ENCODE results near the gene PAWR.
A peak's percentile ranks its signal among the peaks of the same experiment; 100 is the strongest.
"Not testable (repeated sequence)": the region's sequence is repeated elsewhere in the genome, so short reads cannot be mapped to it uniquely, and the experiment has no call there.

Gene PAWR

GRCh38 chr12:79553863-79554574 is 136.7 kb downstream of the PAWR start:
- no peak for DNase-seq (ENCODE audit: low read depth, low spot score)
- H3K9ac ChIP-seq (ENCODE audit: insufficient read length), result no peak overlapping the region
- no peak overlapping the region for H3K4me3 ChIP-seq
- TF ChIP-seq FOXP2 (optimal IDR thresholded peaks at IDR 0.05; ENCODE audit: control extremely low read depth, extremely low read length, insufficient read depth) (no peak), EZH2 (IDR thresholded peaks at IDR 0.05) (no peak), POLR2AphosphoS5 (IDR thresholded peaks at IDR 0.05; ENCODE audit: borderline replicate concordance, low read depth, low read length) (no peak)
- H3K27ac ChIP-seq, result no peak overlapping the region
- peaks cover 46% of the 10 kb centered on the region for H3K36me3 ChIP-seq (ENCODE audit: insufficient read depth, low read length)
- H3K9me3 ChIP-seq (ENCODE audit: low read depth, low read length), result no peaks in the 10 kb centered on the region

DNA sequence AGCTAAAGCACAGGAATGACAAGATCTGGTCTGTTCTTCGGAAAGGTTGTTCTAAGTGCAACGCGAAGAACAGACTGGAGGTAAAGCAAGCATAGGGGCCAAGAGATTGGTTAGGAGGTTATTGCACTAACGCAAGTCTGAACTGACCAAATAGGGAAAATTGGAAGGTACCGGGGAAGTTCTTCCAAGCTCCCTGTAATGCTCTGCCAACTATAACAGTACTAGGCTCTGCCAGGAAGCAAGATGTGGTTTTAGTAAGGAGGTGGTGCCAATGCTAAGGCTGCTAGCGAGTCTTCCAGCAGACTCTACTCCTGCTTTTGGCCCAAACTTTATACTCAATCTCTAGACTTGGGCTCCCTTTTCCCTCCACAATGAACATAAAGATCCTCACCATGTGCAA is 138.6 kb downstream of the PAWR start:
- Histone ChIP-seq H3K9me3 (ENCODE audit: low read depth, low read length) (no peaks in the 10 kb centered on the region), H3K4me3 (no peak overlapping the region), H3K27ac (no peak overlapping the region), H3K9ac (ENCODE audit: insufficient read length) (no peak overlapping the region), H3K36me3 (ENCODE audit: insufficient read depth, low read length) (peaks cover 46% of the 10 kb centered on the region)
- DNase-seq (ENCODE audit: low read depth, low spot score), result no peak
- no peak for TF ChIP-seq POLR2AphosphoS5 (IDR thresholded peaks at IDR 0.05; ENCODE audit: borderline replicate concordance, low read depth, low read length)
- TF ChIP-seq EZH2 (IDR thresholded peaks at IDR 0.05), result no peak
- no peak for TF ChIP-seq FOXP2 (optimal IDR thresholded peaks at IDR 0.05; ENCODE audit: control extremely low read depth, extremely low read length, insufficient read depth)

GRCh38 chr12:79549531-79550271 is 141.1 kb downstream of the PAWR start:
- H3K36me3 ChIP-seq (ENCODE audit: insufficient read depth, low read length), result peaks cover 41% of the 10 kb centered on the region
- no peak overlapping the region for H3K9ac ChIP-seq (ENCODE audit: insufficient read length)
- H3K27ac ChIP-seq, result no peak overlapping the region
- TF ChIP-seq EZH2 (IDR thresholded peaks at IDR 0.05), result no peak
- TF ChIP-seq POLR2AphosphoS5 (IDR thresholded peaks at IDR 0.05; ENCODE audit: borderline replicate concordance, low read depth, low read length), result no peak
- TF ChIP-seq FOXP2 (optimal IDR thresholded peaks at IDR 0.05; ENCODE audit: control extremely low read depth, extremely low read length, insufficient read depth), result no peak
- no peak overlapping the region for H3K4me3 ChIP-seq
- DNase-seq (ENCODE audit: low read depth, low spot score), result no peak
- no peaks in the 10 kb centered on the region for H3K9me3 ChIP-seq (ENCODE audit: low read depth, low read length)

DNA sequence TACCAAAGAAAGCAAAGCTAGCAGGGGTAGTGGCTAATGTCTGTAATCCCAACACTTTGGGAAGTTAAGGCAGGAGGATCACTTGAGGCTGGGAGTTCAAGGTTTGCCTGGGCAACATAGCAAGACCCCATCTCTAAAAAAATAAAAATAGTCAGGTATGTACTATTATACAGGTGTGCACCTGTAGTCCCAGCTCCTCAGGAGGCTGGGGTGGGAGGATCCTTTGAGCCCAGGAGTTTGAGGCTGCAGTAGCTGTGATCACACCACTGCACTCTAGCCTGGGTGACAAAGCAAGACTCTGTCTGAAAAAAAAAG is 142.2 kb downstream of the PAWR start:
- peaks cover 30% of the 10 kb centered on the region for H3K36me3 ChIP-seq (ENCODE audit: insufficient read depth, low read length)
- TF ChIP-seq FOXP2 (optimal IDR thresholded peaks at IDR 0.05; ENCODE audit: control extremely low read depth, extremely low read length, insufficient read depth), result no peak

DNA sequence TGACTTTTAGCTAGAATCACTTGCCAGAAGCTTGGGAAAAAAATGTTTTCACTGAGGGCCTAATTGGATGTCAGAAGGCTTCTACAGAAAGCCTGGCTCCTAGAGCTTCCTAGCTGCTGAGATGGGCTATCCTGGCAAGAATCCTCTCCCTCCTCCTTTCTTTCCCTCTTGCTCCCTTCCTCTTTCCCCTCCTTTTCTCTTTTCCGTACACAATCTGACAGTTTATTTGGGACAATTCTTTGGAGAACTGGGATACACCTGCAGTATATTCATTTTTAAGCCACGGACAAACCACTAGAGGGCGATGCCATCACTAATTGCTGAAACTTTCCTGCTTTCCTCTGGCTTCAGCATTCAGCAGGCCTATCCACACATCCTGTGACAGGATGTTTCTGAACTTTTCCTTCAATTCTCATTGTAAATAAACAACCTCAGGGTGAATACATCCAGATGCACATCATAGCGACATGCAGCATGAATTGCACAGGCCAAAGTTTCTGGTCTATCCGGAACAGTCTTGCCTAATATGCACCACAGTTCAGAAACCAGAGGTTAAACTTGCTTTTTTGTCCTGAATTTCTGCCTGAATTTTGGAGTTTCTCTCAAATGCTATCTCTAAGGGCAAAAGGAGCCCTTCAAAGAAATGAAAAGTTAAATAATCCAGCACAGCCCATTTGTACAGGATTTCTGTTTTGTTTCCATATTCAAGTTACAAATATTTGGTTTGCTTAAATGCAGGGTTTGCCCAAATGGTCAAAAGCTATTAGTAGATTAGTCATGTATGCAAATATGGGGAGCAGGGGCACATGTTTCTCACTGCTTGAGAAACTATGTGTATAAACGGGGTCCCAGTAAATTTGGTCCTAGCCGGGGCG is 142.8 kb downstream of the PAWR start:
- TF ChIP-seq EZH2 (IDR thresholded peaks at IDR 0.05) (no peak), POLR2AphosphoS5 (IDR thresholded peaks at IDR 0.05; ENCODE audit: borderline replicate concordance, low read depth, low read length) (no peak), FOXP2 (optimal IDR thresholded peaks at IDR 0.05; ENCODE audit: control extremely low read depth, extremely low read length, insufficient read depth) (no peak)
- no peaks in the 10 kb centered on the region for H3K9me3 ChIP-seq (ENCODE audit: low read depth, low read length)
- H3K36me3 ChIP-seq (ENCODE audit: insufficient read depth, low read length), result peaks cover 25% of the 10 kb centered on the region
- H3K4me3 ChIP-seq, result no peak overlapping the region
- no peak overlapping the region for H3K9ac ChIP-seq (ENCODE audit: insufficient read length)
- peak overlapping the region; percentile 50 for H3K27ac ChIP-seq
- no peak for DNase-seq (ENCODE audit: low read depth, low spot score)

More for the DNA sequence above, 142.2 kb downstream of the PAWR start:
- Histone ChIP-seq H3K9me3 (ENCODE audit: low read depth, low read length) (no peaks in the 10 kb centered on the region), H3K4me3 (no peak overlapping the region), H3K27ac (no peak overlapping the region; the same call in 1 of the 2 replicates), H3K9ac (ENCODE audit: insufficient read length) (no peak overlapping the region)
- DNase-seq (ENCODE audit: low read depth, low spot score), result no peak

DNA sequence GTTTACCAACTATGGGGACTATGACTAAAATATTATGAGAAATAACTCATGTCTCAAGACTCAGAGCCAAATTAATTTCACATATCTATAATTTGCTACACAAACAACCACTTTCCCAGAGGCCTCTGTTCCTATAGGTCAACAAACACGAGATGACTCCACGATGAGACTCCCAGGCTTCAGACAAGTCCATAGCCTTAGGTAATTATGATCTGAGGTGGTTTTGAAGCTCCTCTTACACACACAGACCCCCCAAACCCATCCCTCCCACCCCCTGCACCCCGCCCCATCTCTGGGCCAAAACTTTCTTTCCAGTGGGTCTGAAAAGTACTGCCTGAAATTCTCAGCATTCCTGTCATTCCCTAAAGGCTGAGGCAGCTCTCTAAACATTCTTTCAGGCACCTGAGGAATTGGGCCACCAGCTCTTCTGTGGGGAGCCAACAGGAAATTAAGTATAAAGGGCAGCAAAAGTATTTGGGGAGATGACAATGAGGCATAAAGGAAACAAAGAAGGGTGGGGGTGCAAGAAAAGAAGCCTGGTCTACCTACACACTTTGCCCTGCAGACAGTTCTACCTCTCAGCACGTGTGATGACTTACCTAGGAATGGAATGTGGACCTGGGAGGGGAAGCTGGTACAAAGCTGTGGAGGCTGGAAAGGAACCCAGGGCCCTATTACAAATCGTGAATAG is 143.6 kb downstream of the PAWR start:
- TF ChIP-seq EZH2 (IDR thresholded peaks at IDR 0.05) (no peak), FOXP2 (optimal IDR thresholded peaks at IDR 0.05; ENCODE audit: control extremely low read depth, extremely low read length, insufficient read depth) (no peak), POLR2AphosphoS5 (IDR thresholded peaks at IDR 0.05; ENCODE audit: borderline replicate concordance, low read depth, low read length) (no peak)
- Histone ChIP-seq H3K27ac (peak overlapping the region; percentile 50; the same call in 1 of the 2 replicates), H3K9ac (ENCODE audit: insufficient read length) (no peak overlapping the region), H3K4me3 (no peak overlapping the region), H3K36me3 (ENCODE audit: insufficient read depth, low read length) (peaks cover 17% of the 10 kb centered on the region; the same call in 1 of the 2 replicates), H3K9me3 (ENCODE audit: low read depth, low read length) (no peaks in the 10 kb centered on the region)
- no peak for DNase-seq (ENCODE audit: low read depth, low spot score)

- no peak overlapping the region for H3K9ac ChIP-seq (ENCODE audit: insufficient read length)
- no peak for DNase-seq (ENCODE audit: low read depth, low spot score)
- H3K27ac ChIP-seq, result no peak overlapping the region
- no peaks in the 10 kb centered on the region for H3K9me3 ChIP-seq (ENCODE audit: low read depth, low read length)
- no peak overlapping the region for H3K4me3 ChIP-seq
- peaks cover 12% of the 10 kb centered on the region; the same call in 1 of the 2 replicates for H3K36me3 ChIP-seq (ENCODE audit: insufficient read depth, low read length)
- TF ChIP-seq POLR2AphosphoS5 (IDR thresholded peaks at IDR 0.05; ENCODE audit: borderline replicate concordance, low read depth, low read length) (no peak), EZH2 (IDR thresholded peaks at IDR 0.05) (no peak), FOXP2 (optimal IDR thresholded peaks at IDR 0.05; ENCODE audit: control extremely low read depth, extremely low read length, insufficient read depth) (no peak)
Observed at GRCh38 chr12:79546466-79547043, 144.2 kb downstream of the PAWR start.

DNA sequence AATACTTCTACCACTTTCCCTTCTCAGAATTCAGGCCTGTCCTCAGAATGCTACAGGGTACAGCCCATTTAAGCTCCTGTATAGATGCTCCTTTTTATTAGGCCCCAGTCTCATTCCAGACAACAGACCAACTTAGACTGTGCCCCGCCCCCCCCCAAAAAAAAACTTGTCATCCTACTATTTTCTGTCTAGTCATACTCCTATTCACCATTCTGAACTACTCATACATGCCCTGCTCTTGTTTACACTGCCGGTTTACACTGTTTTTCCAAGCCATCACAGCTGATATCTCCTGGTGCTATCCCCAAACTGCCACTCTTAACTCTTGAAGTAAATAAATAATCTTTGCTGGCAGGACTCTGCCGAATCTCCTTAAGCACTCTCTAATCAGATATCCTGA is 146.3 kb downstream of the PAWR start:
- H3K27ac ChIP-seq; H3K36me3 ChIP-seq (ENCODE audit: insufficient read depth, low read length); DNase-seq (ENCODE audit: low read depth, low spot score); H3K4me3 ChIP-seq; H3K9me3 ChIP-seq (ENCODE audit: low read depth, low read length); H3K9ac ChIP-seq (ENCODE audit: insufficient read length): not testable (repeated sequence)
